RWPE2 (cell line): ENCODE results near the gene NUMBL.

Experiments
- ATAC-seq: fragments of 200-7000 bp; cut with Tn5 transposase; 3 replicates; pipeline ENCODE4 v1.9.1; 2021; ENCODE audit warnings: low read depth
- DNase-seq: peaks from one replicate; pipeline ENCODE4 v3.0.0-alpha.2; 2020; ENCODE audit warnings: low spot score
- H3K27ac ChIP-seq: fragments of 450-650 bp; 2 replicates; pipeline ENCODE4 v1.5.1; 2017; ENCODE audit warnings: mild to moderate bottlenecking; ENCODE audit not compliant: poor library complexity, severe bottlenecking
- H3K27me3 ChIP-seq: fragments of 250-450 bp; sonication (Bioruptor Pico); 2 replicates; pipeline ENCODE4 v1.5.1; 2021; ENCODE audit warnings: mild to moderate bottlenecking, moderate library complexity; ENCODE audit not compliant: insufficient read depth, poor library complexity, severe bottlenecking
- H3K36me3 ChIP-seq: fragments of 250-450 bp; sonication (Bioruptor Pico); 2 replicates; pipeline ENCODE4 v1.5.1; 2020; ENCODE audit warnings: low read depth, mild to moderate bottlenecking, moderate library complexity
- H3K4me1 ChIP-seq: fragments of 250-450 bp; sonication (Bioruptor Pico); 2 replicates; pipeline ENCODE4 v1.5.1; 2021; ENCODE audit warnings: mild to moderate bottlenecking, moderate library complexity; ENCODE audit not compliant: insufficient read depth, poor library complexity, severe bottlenecking
- H3K4me3 ChIP-seq: fragments of 250-450 bp; sonication (Bioruptor Pico); 2 replicates; pipeline ENCODE4 v1.5.1; 2021; ENCODE audit warnings: mild to moderate bottlenecking, moderate library complexity; ENCODE audit not compliant: severe bottlenecking
- H3K9me3 ChIP-seq: fragments of 250-450 bp; sonication (Bioruptor Pico); 2 replicates; pipeline ENCODE4 v1.5.1; 2021; ENCODE audit warnings: mild to moderate bottlenecking, moderate library complexity; ENCODE audit not compliant: severe bottlenecking
- CTCF ChIP-seq: fragments of 450-650 bp; IDR thresholded peaks from one replicate; pipeline ENCODE4 v1.5.1; 2017; ENCODE audit warnings: mild to moderate bottlenecking, moderate library complexity; ENCODE audit not compliant: poor library complexity, severe bottlenecking

The NUMBL gene

GRCh38 chr19:40716031-40716481, 25.6 kb upstream of the NUMBL start:
- TF ChIP-seq CTCF, result no peak
- H3K9me3 ChIP-seq, result no peaks in the 10 kb centered on the region
- H3K4me3 ChIP-seq, result peak overlapping the region; percentile 85
- H3K4me1 ChIP-seq, result peaks cover 16% of the 10 kb centered on the region
- peak; percentile 91 for DNase-seq
- peak overlapping the region; percentile 98 for H3K27ac ChIP-seq
- peaks cover 35% of the 10 kb centered on the region for H3K36me3 ChIP-seq
- no peaks in the 10 kb centered on the region for H3K27me3 ChIP-seq
- ATAC-seq, result peak; percentile 17

GRCh38 chr19:40714441-40715299, 24.2 kb upstream of the NUMBL start:
- peak overlapping the region; percentile 37 for H3K4me3 ChIP-seq
- H3K4me1 ChIP-seq, result peaks cover 5% of the 10 kb centered on the region

GRCh38 chr19:40713939-40714338, 23.5 kb upstream of the NUMBL start:
- no peaks in the 10 kb centered on the region for H3K27me3 ChIP-seq
- ATAC-seq (no peak), DNase-seq (no peak)
- H3K4me1 ChIP-seq, result no peaks in the 10 kb centered on the region
- no peaks in the 10 kb centered on the region for H3K9me3 ChIP-seq
- no peak overlapping the region for H3K4me3 ChIP-seq
- peaks cover 38% of the 10 kb centered on the region for H3K36me3 ChIP-seq
- TF ChIP-seq CTCF, result no peak
- H3K27ac ChIP-seq, result peak overlapping the region; percentile 98

More at GRCh38 chr19:40714441-40715299, 24.2 kb upstream of the NUMBL start:
- peak overlapping the region; percentile 98 for H3K27ac ChIP-seq
- no peaks in the 10 kb centered on the region for H3K27me3 ChIP-seq
- no peaks in the 10 kb centered on the region for H3K9me3 ChIP-seq
- ATAC-seq (peak; percentile 53), DNase-seq (peak; percentile 90)
- TF ChIP-seq CTCF, result no peak
- peaks cover 36% of the 10 kb centered on the region for H3K36me3 ChIP-seq

GRCh38 chr19:40709817-40710216, 19.4 kb upstream of the NUMBL start:
- Histone ChIP-seq H3K27me3 (no peaks in the 10 kb centered on the region), H3K4me3 (no peak overlapping the region), H3K9me3 (no peaks in the 10 kb centered on the region), H3K4me1 (no peaks in the 10 kb centered on the region), H3K27ac (no peak overlapping the region), H3K36me3 (peaks cover 62% of the 10 kb centered on the region)
- no peak for TF ChIP-seq CTCF
- no peak for ATAC-seq
- no peak for DNase-seq

GRCh38 chr19:40707615-40708014, 17.2 kb upstream of the NUMBL start:
- ATAC-seq (no peak), DNase-seq (no peak)
- H3K4me1 ChIP-seq, result no peaks in the 10 kb centered on the region
- H3K27ac ChIP-seq, result no peak overlapping the region
- H3K36me3 ChIP-seq, result peaks cover 76% of the 10 kb centered on the region
- no peak for TF ChIP-seq CTCF
- H3K4me3 ChIP-seq, result no peak overlapping the region
- H3K9me3 ChIP-seq, result no peaks in the 10 kb centered on the region
- H3K27me3 ChIP-seq, result no peaks in the 10 kb centered on the region
